Liver (tissue), 3 donors: ENCODE data around the gene ISG20L2.

ENCODE experiments used
- CTCF ChIP-seq: fragments of 150-350 bp; IDR thresholded peaks from 2 replicates; pipeline ENCODE4 v1.5.1; 2017; ENCODE audit warnings: improper control_type of control experiment, low read depth, low read length; ENCODE audit not compliant: missing input control
- RAD21 ChIP-seq, 2 donors: IDR thresholded peaks; 2 replicates each; pipeline ENCODE4 v1.6.1; 2016; ENCODE audit warnings: antibody characterized with exemption in 2 of 2, mild to moderate bottlenecking in 2 of 2
- REST ChIP-seq: IDR thresholded peaks from 2 replicates; pipeline ENCODE4 v1.6.1; 2016; ENCODE audit warnings: antibody characterized with exemption, mild to moderate bottlenecking
- RXRA ChIP-seq, 2 donors: IDR thresholded peaks; 2 replicates each; pipeline ENCODE4 v1.6.1; 2017 to 2018; ENCODE audit warnings: antibody characterized with exemption in 2 of 2, mild to moderate bottlenecking in 1 of 2
- SP1 ChIP-seq: IDR thresholded peaks from 2 replicates; pipeline ENCODE4 v1.6.1; 2018; ENCODE audit warnings: antibody characterized with exemption, mild to moderate bottlenecking
- donor health status: healthy.
- donor health status: healthy.

GRCh38 chr1:156772222-156772621 is 43.7 kb upstream of the ISG20L2 start:
- no peak for TF ChIP-seq REST
- TF ChIP-seq CTCF, result no peak
- TF ChIP-seq RAD21 (IDR thresholded peaks at IDR 0.05), result no peak
- TF ChIP-seq SP1, result no peak
- TF ChIP-seq RXRA (IDR thresholded peaks at IDR 0.05), result no peak
